DOHH2 (cell line): ENCODE results near the gene LSS.

Source experiments
- CTCF ChIP-seq: fragments of 200-600 bp; sonication (generic); IDR thresholded peaks from one replicate; pipeline ENCODE4 v1.5.1; 2014; ENCODE audit warnings: antibody characterized with exemption, mild to moderate bottlenecking, low read depth, low read length; ENCODE audit not compliant: poor library complexity, severe bottlenecking
- EZH2phosphoT487 ChIP-seq: fragments of 200-600 bp; sonication (generic); IDR thresholded peaks from 2 replicates; pipeline ENCODE4 v1.6.1; 2017; ENCODE audit warnings: borderline replicate concordance, mild to moderate bottlenecking, antibody characterized with exemption, low read length, moderate library complexity, mixed read lengths

GRCh38 chr21:46268371-46268770, 39.8 kb upstream of the LSS start:
- no peak for TF ChIP-seq CTCF
- TF ChIP-seq EZH2phosphoT487: no peak
